Measurements from ENCODE around the gene GIPC2. TPM values are rescaled to one million over a fixed set of nuclear protein-coding genes. Genes with fewer than 3 reads are reported as not detected.

Gene GIPC2
- total and polyA plus RNA-seq, 2 donors (not counting 3 experiments of a cell fraction or from before 2014, with no cell fraction given), result 2.8 to 9.6 TPM

GRCh38 chr1:78156805-78157521, 111.2 kb downstream of the GIPC2 start:
- Histone ChIP-seq H3K36me3 (ENCODE audit: control insufficient read depth in 2 of 2, extremely low read depth in 1 of 2, insufficient read depth in 2 of 2, low read length in 2 of 2) (no peaks in the 10 kb centered on the region), H3K9me3 (replicated peaks; ENCODE audit: control insufficient read depth, insufficient read depth, low read length) (no peaks in the 10 kb centered on the region), H3K9ac (replicated peaks; ENCODE audit: extremely low read depth, insufficient read depth, low read length) (no peak overlapping the region), H3K79me2 (ENCODE audit: control insufficient read depth, insufficient read depth, low read length) (no peaks in the 10 kb centered on the region), H3K4me3 (replicated peaks in 1 of 3; ENCODE audit: insufficient read depth in 1 of 3, low read depth in 1 of 3, low read length in 3 of 3) (no peak overlapping the region), H3K4me1 (ENCODE audit: control insufficient read depth, extremely low read depth, insufficient read depth, low read length) (no peaks in the 10 kb centered on the region), H2AFZ (ENCODE audit: low read depth, low read length) (no peak overlapping the region), H3K4me2 (ENCODE audit: insufficient read depth, low read length) (no peak overlapping the region), H3K27ac (ENCODE audit: insufficient read depth, low read depth, low read length) (no peak overlapping the region), H4K20me1 (replicated peaks; ENCODE audit: control insufficient read depth, extremely low read depth, insufficient read depth, low read length) (no peaks in the 10 kb centered on the region), H3K27me3 (ENCODE audit: control insufficient read depth in 2 of 2, insufficient read depth in 2 of 2, low read length in 2 of 2) (no peaks in the 10 kb centered on the region), H3K9me1 (replicated peaks; ENCODE audit: control insufficient read depth, extremely low read depth, insufficient read depth, low read length) (no peaks in the 10 kb centered on the region)
- POLR2A ChIA-PET, result no interaction called here
- DNase-seq (ENCODE audit: low read depth, low spot score) (no peak), FAIRE-seq (no peak)
- no peak for TF ChIP-seq MYC (IDR thresholded peaks at IDR 0.05; ENCODE audit: low read depth, low read length)
- no peak for TF ChIP-seq GATA2 (IDR thresholded peaks at IDR 0.05; ENCODE audit: insufficient read depth, insufficient read length, low read depth, low read length)
- no peak for TF ChIP-seq JUN (IDR thresholded peaks at IDR 0.05; ENCODE audit: borderline replicate concordance, insufficient read depth, insufficient read length, low read depth)
- no peak for TF ChIP-seq FOS (IDR thresholded peaks at IDR 0.05; ENCODE audit: borderline replicate concordance, insufficient read depth, low read length)
- BruUV-seq (replicated peaks), result no TSS peak
- intact Hi-C loops (cut with micrococcal nuclease), result no loop called here
- CTCF ChIA-PET, result interaction anchor here (1.3 kb wide), 1 partner anchor 174 kb away, joined by 3 read pairs; no protein-coding TSS in a partner anchor
- dilution Hi-C loops (cut with MboI; ENCODE audit: extremely low pct_ligation_motif_present, low sequenced_read_pairs), result no loop called here

GRCh38 chr1:78165816-78166215, 120.0 kb downstream of the GIPC2 start:
- DNase-seq (ENCODE audit: low read depth, low spot score), result no peak
- H3K9me3 ChIP-seq (replicated peaks; ENCODE audit: control insufficient read depth, insufficient read depth, low read length), result no peaks in the 10 kb centered on the region

More at GRCh38 chr1:78165816-78166215, 120.0 kb downstream of the GIPC2 start:
- Histone ChIP-seq H3K4me2 (ENCODE audit: insufficient read depth, low read length) (no peak overlapping the region), H3K9ac (replicated peaks; ENCODE audit: extremely low read depth, insufficient read depth, low read length) (no peak overlapping the region), H2AFZ (ENCODE audit: low read depth, low read length) (no peak overlapping the region), H3K9me1 (replicated peaks; ENCODE audit: control insufficient read depth, extremely low read depth, insufficient read depth, low read length) (no peaks in the 10 kb centered on the region), H3K27ac (ENCODE audit: insufficient read depth, low read depth, low read length) (no peak overlapping the region), H3K27me3 (ENCODE audit: control insufficient read depth in 2 of 2, insufficient read depth in 2 of 2, low read length in 2 of 2) (no peaks in the 10 kb centered on the region), H3K79me2 (ENCODE audit: control insufficient read depth, insufficient read depth, low read length) (no peaks in the 10 kb centered on the region), H3K4me1 (ENCODE audit: control insufficient read depth, extremely low read depth, insufficient read depth, low read length) (no peaks in the 10 kb centered on the region), H4K20me1 (replicated peaks; ENCODE audit: control insufficient read depth, extremely low read depth, insufficient read depth, low read length) (no peaks in the 10 kb centered on the region), H3K4me3 (replicated peaks in 1 of 3; ENCODE audit: insufficient read depth in 1 of 3, low read depth in 1 of 3, low read length in 3 of 3) (no peak overlapping the region), H3K36me3 (ENCODE audit: control insufficient read depth in 2 of 2, extremely low read depth in 1 of 2, insufficient read depth in 2 of 2, low read length in 2 of 2) (no peaks in the 10 kb centered on the region)
- TF ChIP-seq EZH2 (IDR thresholded peaks at IDR 0.05; ENCODE audit: borderline replicate concordance, low read depth, low read length, severe bottlenecking) (no peak), POLR2AphosphoS5 (IDR thresholded peaks at IDR 0.05; ENCODE audit: insufficient read depth, low read depth, low read length) (no peak), FOS (IDR thresholded peaks at IDR 0.05; ENCODE audit: borderline replicate concordance, insufficient read depth, low read length) (no peak), MAX (IDR thresholded peaks at IDR 0.05; ENCODE audit: insufficient read depth, insufficient read length) (no peak), CTCF (IDR thresholded peaks at IDR 0.05; ENCODE audit: extremely low read depth in 1 of 2, insufficient read depth in 1 of 2, low read depth in 1 of 2, low read length in 2 of 2) (no peak), GATA2 (IDR thresholded peaks at IDR 0.05; ENCODE audit: insufficient read depth, insufficient read length, low read depth, low read length) (no peak), MYC (IDR thresholded peaks at IDR 0.05; ENCODE audit: low read depth, low read length) (no peak), JUN (IDR thresholded peaks at IDR 0.05; ENCODE audit: borderline replicate concordance, insufficient read depth, insufficient read length, low read depth) (no peak), POLR2A (IDR thresholded peaks at IDR 0.05; ENCODE audit: low read depth, low read length) (no peak)
- POLR2A ChIA-PET, result no interaction called here
- no TSS peak for BruUV-seq (replicated peaks)
- dilution Hi-C loops (cut with MboI; ENCODE audit: extremely low pct_ligation_motif_present, low sequenced_read_pairs), result no loop called here
- intact Hi-C loops (cut with micrococcal nuclease), result no loop called here
- no peak for FAIRE-seq
- CTCF ChIA-PET, result no interaction called here
